Skeletal muscle satellite cell (primary cell): ENCODE measurements around the gene MAIP1.
A peak's percentile ranks its signal among the peaks of the same experiment; 100 is the strongest.

Experiments used
- H3K27me3 ChIP-seq: 2 replicates; pipeline ENCODE4 v1.7.0; 2013; ENCODE audit warnings: low read length; ENCODE audit not compliant: control insufficient read depth, insufficient read depth
- H3K36me3 ChIP-seq: 2 replicates; pipeline ENCODE4 v1.7.0; 2013; ENCODE audit warnings: mild to moderate bottlenecking, control low read depth, low read length; ENCODE audit not compliant: insufficient read depth
- H3K4me1 ChIP-seq: 2 replicates; pipeline ENCODE4 v1.7.0; 2013; ENCODE audit warnings: low read length; ENCODE audit not compliant: control insufficient read depth, insufficient read depth
- H3K4me2 ChIP-seq: 2 replicates; pipeline ENCODE4 v1.7.0; 2013; ENCODE audit warnings: mild to moderate bottlenecking, low read length
- H3K4me3 ChIP-seq: 2 replicates; pipeline ENCODE4 v1.7.0; 2013; ENCODE audit warnings: low read length
- H3K9ac ChIP-seq: 2 replicates; pipeline ENCODE4 v1.7.0; 2013; ENCODE audit warnings: mild to moderate bottlenecking, low read depth, low read length, moderate library complexity
- H3K9me3 ChIP-seq: replicated peaks from 2 replicates; pipeline ENCODE4 v1.7.0; 2013; ENCODE audit warnings: mild to moderate bottlenecking, control low read depth, low read length

Gene MAIP1

GRCh38 chr2:199992296-199992695 is 36.9 kb downstream of the MAIP1 start:
- H3K4me1 ChIP-seq, result peaks cover 14% of the 10 kb centered on the region
- H3K9me3 ChIP-seq, result no peaks in the 10 kb centered on the region
- H3K4me2 ChIP-seq, result no peak overlapping the region
- H3K9ac ChIP-seq, result no peak overlapping the region
- H3K4me3 ChIP-seq, result no peak overlapping the region
- H3K36me3 ChIP-seq, result no peaks in the 10 kb centered on the region
- no peaks in the 10 kb centered on the region for H3K27me3 ChIP-seq

- Histone ChIP-seq H3K4me3 (no peak overlapping the region), H3K4me1 (no peaks in the 10 kb centered on the region), H3K9me3 (no peaks in the 10 kb centered on the region), H3K4me2 (no peak overlapping the region), H3K9ac (no peak overlapping the region), H3K27me3 (no peaks in the 10 kb centered on the region), H3K36me3 (no peaks in the 10 kb centered on the region)
These were observed 39.0 kb downstream of the MAIP1 start for GRCh38 chr2:199994371-199994770.

- H3K27me3 ChIP-seq, result no peaks in the 10 kb centered on the region
- no peaks in the 10 kb centered on the region for H3K4me1 ChIP-seq
- no peaks in the 10 kb centered on the region for H3K9me3 ChIP-seq
- H3K4me2 ChIP-seq, result no peak overlapping the region
- H3K36me3 ChIP-seq, result no peaks in the 10 kb centered on the region
- no peak overlapping the region for H3K4me3 ChIP-seq
- no peak overlapping the region for H3K9ac ChIP-seq
These were observed 39.5 kb downstream of the MAIP1 start for GRCh38 chr2:199994896-199995295.

- Histone ChIP-seq H3K27me3 (no peaks in the 10 kb centered on the region), H3K9ac (no peak overlapping the region), H3K9me3 (no peaks in the 10 kb centered on the region), H3K4me1 (no peaks in the 10 kb centered on the region), H3K4me2 (no peak overlapping the region), H3K4me3 (no peak overlapping the region), H3K36me3 (no peaks in the 10 kb centered on the region)
These were observed 41.9 kb downstream of the MAIP1 start for GRCh38 chr2:199997296-199997695.

GRCh38 chr2:199999166-199999565 is 43.8 kb downstream of the MAIP1 start:
- H3K36me3 ChIP-seq, result no peaks in the 10 kb centered on the region
- H3K27me3 ChIP-seq, result no peaks in the 10 kb centered on the region
- H3K4me2 ChIP-seq, result no peak overlapping the region
- no peaks in the 10 kb centered on the region for H3K4me1 ChIP-seq
- no peaks in the 10 kb centered on the region for H3K9me3 ChIP-seq
- H3K4me3 ChIP-seq, result no peak overlapping the region
- no peak overlapping the region for H3K9ac ChIP-seq

GRCh38 chr2:200000444-200001163 is 45.2 kb downstream of the MAIP1 start:
- H3K4me2 ChIP-seq, result no peak overlapping the region
- H3K27me3 ChIP-seq, result no peaks in the 10 kb centered on the region
- H3K9me3 ChIP-seq, result no peaks in the 10 kb centered on the region
- H3K4me3 ChIP-seq, result no peak overlapping the region
- no peaks in the 10 kb centered on the region for H3K4me1 ChIP-seq
- H3K9ac ChIP-seq, result no peak overlapping the region
- H3K36me3 ChIP-seq, result no peaks in the 10 kb centered on the region

GRCh38 chr2:200003444-200003843 is 48.1 kb downstream of the MAIP1 start:
- no peak overlapping the region for H3K4me3 ChIP-seq
- no peak overlapping the region for H3K9ac ChIP-seq
- H3K9me3 ChIP-seq, result no peaks in the 10 kb centered on the region
- no peaks in the 10 kb centered on the region for H3K27me3 ChIP-seq
- H3K36me3 ChIP-seq, result no peaks in the 10 kb centered on the region
- no peaks in the 10 kb centered on the region for H3K4me1 ChIP-seq
- H3K4me2 ChIP-seq, result peak overlapping the region; percentile 6

- no peaks in the 10 kb centered on the region for H3K9me3 ChIP-seq
- no peaks in the 10 kb centered on the region for H3K27me3 ChIP-seq
- H3K4me1 ChIP-seq, result no peaks in the 10 kb centered on the region
- H3K36me3 ChIP-seq, result no peaks in the 10 kb centered on the region
- no peak overlapping the region for H3K9ac ChIP-seq
- H3K4me2 ChIP-seq, result no peak overlapping the region
- H3K4me3 ChIP-seq, result no peak overlapping the region
These were observed 50.3 kb downstream of the MAIP1 start for GRCh38 chr2:200005675-200006074.

GRCh38 chr2:200007306-200007705 is 51.9 kb downstream of the MAIP1 start:
- Histone ChIP-seq H3K36me3 (no peaks in the 10 kb centered on the region), H3K9ac (no peak overlapping the region), H3K4me2 (no peak overlapping the region), H3K27me3 (no peaks in the 10 kb centered on the region), H3K9me3 (no peaks in the 10 kb centered on the region), H3K4me3 (no peak overlapping the region), H3K4me1 (no peaks in the 10 kb centered on the region)

- H3K36me3 ChIP-seq, result no peaks in the 10 kb centered on the region
- H3K9me3 ChIP-seq, result no peaks in the 10 kb centered on the region
- no peaks in the 10 kb centered on the region for H3K27me3 ChIP-seq
- no peaks in the 10 kb centered on the region for H3K4me1 ChIP-seq
- no peak overlapping the region for H3K4me3 ChIP-seq
- no peak overlapping the region for H3K9ac ChIP-seq
- no peak overlapping the region for H3K4me2 ChIP-seq
These were observed 57.0 kb downstream of the MAIP1 start for GRCh38 chr2:200012401-200012800.
